Testis (tissue), 2 donors: ENCODE results near the gene MTERF4.

Source experiments
- CTCF ChIP-seq, 3 experiments: fragments of 450-650 bp in 2 of 3; fragments of 200-600 bp in 1 of 3; sonication (generic) in 1 of 3; IDR thresholded peaks; one replicate each; pipeline ENCODE4 v1.5.1; 2016 to 2019; ENCODE audit warnings: antibody characterized with exemption in 3 of 3, mild to moderate bottlenecking in 2 of 3, moderate library complexity in 1 of 3
- POLR2A ChIP-seq: fragments of 450-650 bp; IDR thresholded peaks from one replicate; pipeline ENCODE4 v1.6.1; 2017; ENCODE audit warnings: antibody characterized with exemption, mild to moderate bottlenecking, moderate library complexity

DNA sequence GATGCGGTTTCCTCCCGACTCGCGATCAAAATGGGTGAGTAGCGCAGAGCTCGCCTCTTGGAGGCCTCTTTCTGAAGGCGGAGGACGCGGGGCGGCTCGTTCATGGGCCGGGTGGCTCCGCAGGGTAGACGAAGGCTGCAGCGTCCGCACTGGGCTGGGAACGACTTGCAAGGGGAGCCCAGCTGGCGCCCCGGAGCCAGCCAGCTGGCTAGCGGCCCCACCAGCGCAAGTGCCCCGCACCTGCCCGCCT lies 47.5 kb upstream of the MTERF4 start:
- TF ChIP-seq CTCF (IDR thresholded peaks at IDR 0.05), result no peak
- no peak for TF ChIP-seq POLR2A
